ENCODE data around the gene MAML2.

MAML2 gene

DNA sequence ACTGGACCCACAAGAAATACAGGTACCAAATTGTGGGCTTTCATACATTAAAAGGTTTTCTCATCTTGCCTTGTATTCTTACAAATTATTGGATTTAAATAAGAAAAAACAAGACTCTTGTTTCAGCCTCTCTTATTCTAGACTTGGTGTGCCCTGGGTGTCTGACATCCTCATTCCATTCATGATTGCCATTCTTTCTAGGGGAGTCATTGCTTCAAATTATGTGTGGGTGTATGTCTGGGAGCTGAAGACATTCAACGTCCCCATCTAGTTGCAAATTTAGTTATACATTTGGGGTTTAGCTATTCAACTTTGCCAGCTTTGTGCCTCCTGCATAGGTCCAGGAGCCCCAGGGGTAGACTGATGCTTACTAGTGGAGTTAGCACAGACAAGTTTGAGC is 18.1 kb downstream of the MAML2 start:
- no peak overlapping the region for H3K27ac ChIP-seq (ENCODE audit: low read depth, low read length)

DNA sequence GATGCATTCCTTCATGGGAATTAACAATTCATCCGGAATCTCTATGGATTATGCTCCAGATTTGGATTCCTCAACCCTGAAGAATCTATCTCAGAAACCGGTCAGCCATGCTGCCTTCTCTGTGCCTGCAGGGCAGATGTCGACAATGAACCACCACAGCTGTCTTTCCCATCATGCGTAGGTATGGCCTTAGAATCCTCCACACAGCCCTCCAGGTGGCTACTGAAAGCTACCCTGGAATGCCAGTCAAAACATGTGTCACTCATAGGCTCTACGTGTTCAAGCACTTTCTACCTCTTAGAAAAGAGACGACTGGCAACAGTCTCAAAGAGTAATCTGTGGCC is 19.4 kb downstream of the MAML2 start:
- H3K27me3 ChIP-seq (ENCODE audit: insufficient read depth, low read length, poor library complexity): no peaks in the 10 kb centered on the region
- peaks cover 1% of the 10 kb centered on the region for H3K4me1 ChIP-seq (ENCODE audit: control insufficient read depth, low read depth, low read length)
- no peak for DNase-seq
- WGBS (ENCODE audit: extremely low coverage, insufficient coverage, low lambda C conversion rate): no CpG with 5 or more reads among the region's 6 CpGs
- H3K27ac ChIP-seq (ENCODE audit: low read depth, low read length): no peak overlapping the region
- H3K56ac ChIP-seq (ENCODE audit: low read length): no peak overlapping the region
- H3K36me3 ChIP-seq (ENCODE audit: control insufficient read depth, insufficient read depth, low read length): no peaks in the 10 kb centered on the region
- no peak overlapping the region for H4K5ac ChIP-seq (ENCODE audit: low read length)
- H3K4ac ChIP-seq (ENCODE audit: low read depth, low read length): no peak overlapping the region
- no peak overlapping the region for H3K18ac ChIP-seq (ENCODE audit: low read length)
- no peak overlapping the region for H2AK5ac ChIP-seq (ENCODE audit: low read length)
- no peak overlapping the region for H3K4me3 ChIP-seq (ENCODE audit: low read length)
- no peak overlapping the region for H2BK5ac ChIP-seq (ENCODE audit: low read length)
- H3K4me2 ChIP-seq (ENCODE audit: low read length): no peak overlapping the region
- H2BK15ac ChIP-seq (replicated peaks; ENCODE audit: low read depth): no peak overlapping the region
- H3K79me2 ChIP-seq (ENCODE audit: control insufficient read depth, insufficient read depth, low read length): no peaks in the 10 kb centered on the region
- H3K79me1 ChIP-seq (ENCODE audit: low read length): no peaks in the 10 kb centered on the region
- H3K23ac ChIP-seq (ENCODE audit: low read length): no peak overlapping the region
- H2BK120ac ChIP-seq (ENCODE audit: low read depth, low read length): no peak overlapping the region
- no peak overlapping the region for H3K9ac ChIP-seq (ENCODE audit: low read length)
- no peak overlapping the region for H4K8ac ChIP-seq (ENCODE audit: low read depth, low read length)

More for the DNA sequence above, 18.1 kb downstream of the MAML2 start:
- Histone ChIP-seq H3K27me3 (ENCODE audit: insufficient read depth, low read length, poor library complexity) (no peaks in the 10 kb centered on the region), H3K9ac (ENCODE audit: low read length) (no peak overlapping the region), H2BK120ac (ENCODE audit: low read depth, low read length) (no peak overlapping the region), H4K8ac (ENCODE audit: low read depth, low read length) (no peak overlapping the region), H3K4ac (ENCODE audit: low read depth, low read length) (peak overlapping the region; percentile 87), H3K79me1 (ENCODE audit: low read length) (no peaks in the 10 kb centered on the region), H2AK5ac (ENCODE audit: low read length) (no peak overlapping the region), H3K18ac (ENCODE audit: low read length) (no peak overlapping the region), H3K36me3 (ENCODE audit: control insufficient read depth, insufficient read depth, low read length) (no peaks in the 10 kb centered on the region), H3K4me3 (ENCODE audit: low read length) (no peak overlapping the region), H2BK15ac (replicated peaks; ENCODE audit: low read depth) (no peak overlapping the region), H3K79me2 (ENCODE audit: control insufficient read depth, insufficient read depth, low read length) (no peaks in the 10 kb centered on the region), H3K56ac (ENCODE audit: low read length) (no peak overlapping the region), H3K4me2 (ENCODE audit: low read length) (no peak overlapping the region), H3K23ac (ENCODE audit: low read length) (no peak overlapping the region), H2BK5ac (ENCODE audit: low read length) (no peak overlapping the region), H3K4me1 (ENCODE audit: control insufficient read depth, low read depth, low read length) (peaks cover 1% of the 10 kb centered on the region), H4K5ac (ENCODE audit: low read length) (no peak overlapping the region)
- DNase-seq: peak; percentile 87
- WGBS (ENCODE audit: extremely low coverage, insufficient coverage, low lambda C conversion rate): no CpG with 5 or more reads among the region's 1 CpG

DNA sequence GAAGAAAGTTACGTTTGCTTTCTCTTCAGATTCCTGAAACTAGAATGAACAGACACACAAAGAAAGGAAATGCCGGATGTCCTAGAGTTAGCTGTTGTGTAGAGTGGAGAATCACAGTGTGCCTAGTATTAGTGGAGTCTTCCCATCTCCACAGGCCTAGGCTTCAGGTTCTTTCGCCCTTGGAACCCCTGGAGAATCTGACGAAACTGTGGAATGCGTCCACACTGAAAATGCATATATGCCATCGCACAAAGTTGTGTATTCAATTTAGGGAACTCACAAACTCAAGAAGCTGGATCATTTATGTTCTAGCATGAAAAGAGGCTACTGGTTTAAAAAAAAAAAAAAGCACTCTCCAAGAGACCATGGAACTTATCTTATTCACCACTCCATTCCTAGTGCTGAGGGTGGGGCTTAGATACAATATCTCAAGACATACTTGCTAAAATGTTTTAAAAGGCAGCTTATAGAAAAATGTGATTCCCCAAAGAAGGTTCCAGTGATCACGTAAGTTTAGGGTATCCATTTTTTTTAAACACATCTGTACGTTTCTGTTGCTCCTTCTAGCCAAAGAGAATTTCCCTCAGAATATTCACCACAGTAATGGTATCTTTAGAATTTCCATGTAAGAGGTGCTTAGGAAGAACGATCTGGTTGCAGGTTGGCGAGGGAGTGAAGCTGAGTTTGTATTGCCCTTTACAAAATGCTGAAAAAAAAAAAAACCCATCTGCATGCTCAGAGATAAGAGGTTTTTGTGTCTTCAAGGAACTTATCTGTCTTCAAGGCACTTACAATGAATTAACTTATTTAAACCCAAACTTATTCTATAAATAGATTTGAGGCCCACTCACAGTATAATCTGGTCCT is 20.0 kb downstream of the MAML2 start:
- Histone ChIP-seq H4K5ac (ENCODE audit: low read length) (no peak overlapping the region), H3K4me3 (ENCODE audit: low read length) (no peak overlapping the region), H3K23ac (ENCODE audit: low read length) (no peak overlapping the region), H3K4me1 (ENCODE audit: control insufficient read depth, low read depth, low read length) (peaks cover 1% of the 10 kb centered on the region), H3K27ac (ENCODE audit: low read depth, low read length) (no peak overlapping the region), H3K27me3 (ENCODE audit: insufficient read depth, low read length, poor library complexity) (no peaks in the 10 kb centered on the region), H3K18ac (ENCODE audit: low read length) (no peak overlapping the region), H3K36me3 (ENCODE audit: control insufficient read depth, insufficient read depth, low read length) (no peaks in the 10 kb centered on the region), H4K8ac (ENCODE audit: low read depth, low read length) (no peak overlapping the region), H3K4ac (ENCODE audit: low read depth, low read length) (no peak overlapping the region), H3K9ac (ENCODE audit: low read length) (no peak overlapping the region), H2BK5ac (ENCODE audit: low read length) (no peak overlapping the region), H3K4me2 (ENCODE audit: low read length) (no peak overlapping the region), H2BK120ac (ENCODE audit: low read depth, low read length) (no peak overlapping the region), H2AK5ac (ENCODE audit: low read length) (no peak overlapping the region), H2BK15ac (replicated peaks; ENCODE audit: low read depth) (no peak overlapping the region), H3K56ac (ENCODE audit: low read length) (no peak overlapping the region), H3K79me2 (ENCODE audit: control insufficient read depth, insufficient read depth, low read length) (no peaks in the 10 kb centered on the region), H3K79me1 (ENCODE audit: low read length) (no peaks in the 10 kb centered on the region)
- no CpG with 5 or more reads among the region's 10 CpGs for WGBS (ENCODE audit: extremely low coverage, insufficient coverage, low lambda C conversion rate)
- DNase-seq: no peak

DNA sequence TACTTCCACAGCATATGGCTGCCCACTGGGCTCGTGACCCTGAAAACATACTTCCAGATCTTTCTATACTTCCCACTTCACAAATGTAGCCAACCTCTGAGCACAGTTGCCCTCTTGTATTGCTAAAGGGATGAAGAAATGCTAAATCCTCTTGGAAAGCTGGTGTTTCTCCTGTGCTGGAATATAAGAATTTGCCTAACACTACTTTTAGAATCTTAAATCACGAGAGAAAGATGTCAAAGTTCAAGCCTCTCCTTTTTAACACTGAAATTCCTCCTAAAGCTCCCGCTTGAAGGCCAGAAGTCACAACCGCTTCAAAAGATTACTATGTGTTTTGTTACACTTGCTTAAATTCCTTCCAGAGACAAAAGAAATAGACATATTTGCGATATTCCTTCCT is 21.9 kb downstream of the MAML2 start:
- Histone ChIP-seq H4K8ac (ENCODE audit: low read depth, low read length) (no peak overlapping the region), H2AK5ac (ENCODE audit: low read length) (no peak overlapping the region), H3K4me3 (ENCODE audit: low read length) (no peak overlapping the region), H2BK15ac (replicated peaks; ENCODE audit: low read depth) (no peak overlapping the region), H3K4me2 (ENCODE audit: low read length) (no peak overlapping the region), H3K4ac (ENCODE audit: low read depth, low read length) (no peak overlapping the region), H2BK120ac (ENCODE audit: low read depth, low read length) (no peak overlapping the region), H3K56ac (ENCODE audit: low read length) (no peak overlapping the region), H3K36me3 (ENCODE audit: control insufficient read depth, insufficient read depth, low read length) (no peaks in the 10 kb centered on the region), H4K5ac (ENCODE audit: low read length) (no peak overlapping the region), H3K27ac (ENCODE audit: low read depth, low read length) (no peak overlapping the region), H3K27me3 (ENCODE audit: insufficient read depth, low read length, poor library complexity) (no peaks in the 10 kb centered on the region), H3K9ac (ENCODE audit: low read length) (no peak overlapping the region), H2BK5ac (ENCODE audit: low read length) (no peak overlapping the region), H3K18ac (ENCODE audit: low read length) (no peak overlapping the region), H3K79me2 (ENCODE audit: control insufficient read depth, insufficient read depth, low read length) (no peaks in the 10 kb centered on the region), H3K23ac (ENCODE audit: low read length) (no peak overlapping the region), H3K4me1 (ENCODE audit: control insufficient read depth, low read depth, low read length) (peaks cover 1% of the 10 kb centered on the region), H3K79me1 (ENCODE audit: low read length) (no peaks in the 10 kb centered on the region)
- WGBS (ENCODE audit: extremely low coverage, insufficient coverage, low lambda C conversion rate): no CpG with 5 or more reads among the region's 5 CpGs
- no peak for DNase-seq

DNA sequence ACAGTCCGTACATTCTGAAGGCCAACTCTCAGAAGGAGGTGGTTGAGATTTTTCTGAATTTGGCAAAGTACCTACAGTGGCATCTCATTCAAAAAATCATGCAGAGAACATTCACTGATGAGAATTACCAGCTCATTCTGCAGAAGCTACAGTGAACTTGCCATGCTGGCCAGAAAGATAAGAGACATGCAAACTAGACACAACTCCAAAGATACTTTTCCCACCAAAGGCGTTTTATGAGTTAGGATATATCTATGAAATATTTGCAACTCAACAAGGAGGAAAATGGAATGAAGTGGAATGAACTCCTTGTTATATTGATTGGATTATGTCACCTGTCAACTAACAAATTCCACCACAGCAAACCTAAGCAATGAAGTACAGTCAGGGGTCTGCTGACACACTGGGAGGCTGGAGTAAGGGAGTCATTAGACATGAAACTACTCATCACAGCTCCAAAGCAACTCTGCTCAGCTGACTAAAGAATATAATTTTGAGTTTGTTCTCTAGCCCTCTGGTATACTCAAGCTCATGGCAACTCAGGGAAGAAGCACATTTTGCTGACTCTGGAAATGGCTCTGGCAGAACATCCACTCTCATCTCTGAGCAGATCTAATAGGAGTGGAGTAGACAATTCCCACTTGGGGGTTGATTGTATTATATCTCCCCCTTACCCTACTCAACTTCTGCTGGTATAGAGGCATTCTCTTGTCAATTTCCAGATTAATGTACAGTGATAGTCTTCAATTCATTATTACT is 22.9 kb downstream of the MAML2 start:
- H2BK5ac ChIP-seq (ENCODE audit: low read length): no peak overlapping the region
- no peak overlapping the region for H4K5ac ChIP-seq (ENCODE audit: low read length)
- H3K27me3 ChIP-seq (ENCODE audit: insufficient read depth, low read length, poor library complexity): no peaks in the 10 kb centered on the region
- no peak overlapping the region for H3K4me3 ChIP-seq (ENCODE audit: low read length)
- H3K4me1 ChIP-seq (ENCODE audit: control insufficient read depth, low read depth, low read length): peaks cover 1% of the 10 kb centered on the region
- H3K23ac ChIP-seq (ENCODE audit: low read length): no peak overlapping the region
- no CpG with 5 or more reads among the region's 2 CpGs for WGBS (ENCODE audit: extremely low coverage, insufficient coverage, low lambda C conversion rate)
- H2BK15ac ChIP-seq (replicated peaks; ENCODE audit: low read depth): no peak overlapping the region
- no peak overlapping the region for H2BK120ac ChIP-seq (ENCODE audit: low read depth, low read length)
- H2AK5ac ChIP-seq (ENCODE audit: low read length): no peak overlapping the region
- H3K27ac ChIP-seq (ENCODE audit: low read depth, low read length): no peak overlapping the region
- no peak overlapping the region for H3K18ac ChIP-seq (ENCODE audit: low read length)
- no peaks in the 10 kb centered on the region for H3K79me1 ChIP-seq (ENCODE audit: low read length)
- H3K56ac ChIP-seq (ENCODE audit: low read length): no peak overlapping the region
- H3K4ac ChIP-seq (ENCODE audit: low read depth, low read length): no peak overlapping the region
- no peaks in the 10 kb centered on the region for H3K79me2 ChIP-seq (ENCODE audit: control insufficient read depth, insufficient read depth, low read length)
- no peak for DNase-seq
- H3K9ac ChIP-seq (ENCODE audit: low read length): no peak overlapping the region
- no peak overlapping the region for H3K4me2 ChIP-seq (ENCODE audit: low read length)
- H4K8ac ChIP-seq (ENCODE audit: low read depth, low read length): no peak overlapping the region
- no peaks in the 10 kb centered on the region for H3K36me3 ChIP-seq (ENCODE audit: control insufficient read depth, insufficient read depth, low read length)
